Kidney (tissue), 14 donors: ENCODE measurements around the gene CA10. TPM values are rescaled to one million over a fixed set of nuclear protein-coding genes. Genes with fewer than 3 reads are reported as not detected.

ENCODE experiments used
- DNase-seq, 5 donors: peaks; one replicate each; pipeline ENCODE4 v3.0.0-alpha.2; 2013 to 2020
- FAIRE-seq: peaks from 2 replicates; lab custom pipeline; 2012; peaks lifted over from hg19 to GRCh38; lab: Jason Lieb, UNC
- H3K27ac ChIP-seq, 2 donors: one replicate each; pipeline ENCODE4 v1.7.0; 2013; ENCODE audit warnings: low read depth in 2 of 2, low read length in 2 of 2, inconsistent platforms in 1 of 2
- H3K27me3 ChIP-seq: one replicate; pipeline ENCODE4 v1.7.1; 2013; ENCODE audit warnings: low read length, inconsistent platforms; ENCODE audit not compliant: control insufficient read depth, insufficient read depth
- H3K36me3 ChIP-seq, 3 donors: one replicate each; pipeline versions ENCODE4 v1.7.0 to v1.7.1; 2013; ENCODE audit warnings: low read length in 3 of 3, control low read depth in 1 of 3, inconsistent platforms in 1 of 3; ENCODE audit not compliant: insufficient read depth in 3 of 3, control insufficient read depth in 2 of 3
- H3K4me1 ChIP-seq, 3 donors: one replicate each; pipeline versions ENCODE4 v1.7.0 to v1.7.1; 2013; ENCODE audit warnings: low read length in 3 of 3, inconsistent platforms in 1 of 3, low read depth in 1 of 3; ENCODE audit not compliant: control insufficient read depth in 2 of 3, insufficient read depth in 2 of 3
- H3K4me3 ChIP-seq, 3 donors: one replicate each; pipeline versions ENCODE4 v1.7.0 to v1.8.1; 2013; ENCODE audit warnings: low read length in 3 of 3, control low read depth in 1 of 3, inconsistent platforms in 1 of 3
- H3K9ac ChIP-seq, 3 donors: one replicate each; pipeline versions ENCODE4 v1.7.0 to v1.7.1; 2013; ENCODE audit warnings: low read length in 3 of 3, control low read depth in 1 of 3, inconsistent platforms in 1 of 3
- H3K9me3 ChIP-seq, 3 donors: one replicate each; pipeline versions ENCODE4 v1.7.0 to v1.7.1; 2013; ENCODE audit warnings: low read length in 3 of 3, control low read depth in 1 of 3, inconsistent platforms in 1 of 3; ENCODE audit not compliant: control insufficient read depth in 2 of 3, insufficient read depth in 1 of 3
- CTCF ChIP-seq: IDR thresholded peaks from 3 replicates; pipeline ENCODE4 v1.5.1; 2012; ENCODE audit warnings: mild to moderate bottlenecking, moderate library complexity, borderline replicate concordance; ENCODE audit not compliant: insufficient read depth; ENCODE audit errors: extremely low read depth
- intact Hi-C: fragments of 100-400 bp; cut with DNase I; formaldehyde crosslinking; loops from one replicate; pipeline ENCODE4 v1.11.1; 2022
- polyA plus RNA-seq: library from polyadenylated mRNA; stranded (reverse); fragments of 350-450 nt; fragmentation: Illumina TruSeq; extraction: RNeasy Lipid Tissue Mini Kit (QIAGEN cat#74804); gene quantifications from one replicate; pipeline ENCODE4 v1.2.3, GENCODE V29; 2014; ENCODE audit warnings: low read depth, low replicate concordance; ENCODE audit not compliant: insufficient read depth
- total RNA-seq: library from RNA; stranded (reverse); fragmentation: NEBNext Ultra II Directional; extraction: Animal tissue kit (Norgen Biotek cat#: 25700); gene quantifications from one replicate; pipeline ENCODE4 v1.2.1, GENCODE V29; 2021
- donor health status: control.
- donor health status: control.
- donor health status: control.
- donor health status: control.
- donor health status: control.
- donor health status: DM: yes; HTN: yes; CAD: no.
- donor health status: Normal renal cell carcinoma (clear cell type).

The CA10 gene
- total and polyA plus RNA-seq, 2 donors from 2014 or later = 3.7 to 9.8 TPM

- no peak overlapping the region for H3K4me3 ChIP-seq
- FAIRE-seq = no peak
- intact Hi-C loops = no loop called here
Measured at GRCh38 chr17:52201767-52202519, 43.4 kb upstream of the CA10 start.

GRCh38 chr17:52191491-52191890 is 33.0 kb upstream of the CA10 start:
- Histone ChIP-seq H3K4me1 (no peaks in the 10 kb centered on the region), H3K9ac (no peak overlapping the region), H3K36me3 (no peaks in the 10 kb centered on the region), H3K27ac (no peak overlapping the region), H3K27me3 (no peaks in the 10 kb centered on the region), H3K9me3 (peaks cover 0 to 2% (median 0%) of the 10 kb centered on the region in 3 donors), H3K4me3 (no peak overlapping the region)
- intact Hi-C loops = no loop called here
- no peak for FAIRE-seq
- TF ChIP-seq CTCF = no peak
- DNase-seq = no peak

More at GRCh38 chr17:52201767-52202519, 43.4 kb upstream of the CA10 start:
- Histone ChIP-seq H3K27me3 (no peaks in the 10 kb centered on the region), H3K36me3 (no peaks in the 10 kb centered on the region), H3K27ac (no peak overlapping the region), H3K9me3 (no peaks in the 10 kb centered on the region), H3K9ac (no peak overlapping the region), H3K4me1 (no peaks in the 10 kb centered on the region)
- DNase-seq = no peak
- no peak for TF ChIP-seq CTCF

GRCh38 chr17:52181782-52182181 is 23.3 kb upstream of the CA10 start:
- FAIRE-seq = no peak
- no peak overlapping the region for H3K9ac ChIP-seq

More at GRCh38 chr17:52181782-52182181, 23.3 kb upstream of the CA10 start:
- H3K27ac ChIP-seq = no peak overlapping the region
- no peaks in the 10 kb centered on the region for H3K36me3 ChIP-seq
- no peak for TF ChIP-seq CTCF
- H3K4me3 ChIP-seq = no peak overlapping the region
- DNase-seq = peak in 2 of 5 donors; percentile 28 to 51
- intact Hi-C loops = no loop called here
- H3K4me1 ChIP-seq = no peaks in the 10 kb centered on the region
- no peaks in the 10 kb centered on the region for H3K9me3 ChIP-seq
- no peaks in the 10 kb centered on the region for H3K27me3 ChIP-seq
